Thoracic aorta endothelial cell (primary cell): ENCODE measurements around the gene ERICH6. TPM values are rescaled to one million over a fixed set of nuclear protein-coding genes. Genes with fewer than 3 reads are reported as not detected.

Experiments used
- total RNA-seq: library from RNA; depleted of rRNA; stranded (reverse); fragments of >200 nt; gene quantifications from 2 replicates; pipeline ENCODE4 v1.2.3, GENCODE V29; 2012

The ERICH6 gene
- total RNA-seq, result not detected in 2 replicates

DNA sequence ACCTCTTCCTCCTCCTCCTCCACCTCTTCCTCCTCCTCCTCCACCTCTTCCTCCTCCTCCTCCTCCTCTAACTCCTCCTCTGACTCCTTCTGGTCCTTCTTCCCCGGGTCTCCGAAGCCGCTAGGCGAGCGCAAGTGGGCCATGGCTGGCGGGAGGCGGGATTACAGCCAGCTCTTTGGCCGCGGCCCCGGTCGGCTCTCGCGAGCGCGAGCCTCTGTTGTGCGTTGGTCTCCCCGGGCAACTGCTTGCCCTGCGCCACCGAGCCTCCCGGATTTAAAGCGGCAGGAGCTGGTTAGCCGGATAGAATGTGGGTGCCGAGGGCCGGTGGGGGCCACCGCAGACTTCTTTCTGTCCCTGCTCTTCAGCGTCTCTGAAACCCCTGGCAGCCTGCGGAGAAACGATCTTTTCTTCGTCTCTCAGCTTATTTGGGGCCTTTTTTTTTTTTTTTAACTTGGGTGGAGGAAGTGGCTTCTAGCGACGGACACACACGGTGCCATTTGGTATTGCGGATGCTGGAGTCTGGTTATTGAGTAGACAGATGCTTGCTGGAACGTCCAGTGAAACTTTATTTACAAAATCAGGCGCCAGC, at the start of gene ERICH6:
Gene ERICH6 (minus strand): TSS at position 165 of the 589 bp plus-strand sequence. CDS start 22 bp downstream, at position 143.

Other genes starting within 250 kb of the ERICH6 start
- 171 and 184 TPM in 2 replicates for gene SERP1, start 157.4 kb downstream of the ERICH6 start, total RNA-seq
- gene EIF2A, start 157.1 kb downstream of the ERICH6 start, total RNA-seq, result 279 and 306 TPM in 2 replicates
- 237 and 240 TPM in 2 replicates for gene SELENOT, start 100.6 kb downstream of the ERICH6 start, total RNA-seq
- 18.7 and 20.5 TPM in 2 replicates for gene SIAH2, start 59.2 kb upstream of the ERICH6 start, total RNA-seq
- gene MINDY4B, start 201.5 kb upstream of the ERICH6 start, total RNA-seq, result not detected in 2 replicates